HG03354 (cell line): ENCODE results near the gene ABCC6.
"Not testable (repeated sequence)": the region's sequence is repeated elsewhere in the genome, so short reads cannot be mapped to it uniquely, and the experiment has no call there.

ENCODE experiments used
- ATAC-seq: cut with Tn5 transposase; IDR thresholded peaks from one replicate; pipeline ENCODE4 v1.9.1; 2021; ENCODE audit warnings: mild to moderate bottlenecking; ENCODE audit not compliant: unreplicated experiment, poor library complexity, severe bottlenecking

The ABCC6 gene

DNA sequence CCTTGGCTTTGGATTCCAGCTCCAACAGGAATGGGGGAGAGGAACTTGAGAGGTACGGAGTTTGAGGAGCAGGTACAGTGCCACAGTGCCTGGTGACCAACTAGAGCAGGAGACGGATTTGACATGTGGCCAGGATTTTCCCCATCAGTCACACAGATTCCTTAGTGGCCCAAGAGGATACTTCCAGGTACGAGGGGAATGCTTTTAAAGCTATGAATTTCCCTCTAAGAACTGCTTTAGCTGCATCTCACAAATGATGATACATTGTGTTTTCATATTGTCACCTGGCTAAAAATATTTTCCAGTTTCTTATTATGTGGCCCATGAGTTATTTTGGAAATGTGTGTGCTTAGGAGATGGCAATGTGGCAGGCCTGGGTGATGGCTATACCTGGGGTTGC is 98.3 kb downstream of the ABCC6 start:
- no peak for ATAC-seq

DNA sequence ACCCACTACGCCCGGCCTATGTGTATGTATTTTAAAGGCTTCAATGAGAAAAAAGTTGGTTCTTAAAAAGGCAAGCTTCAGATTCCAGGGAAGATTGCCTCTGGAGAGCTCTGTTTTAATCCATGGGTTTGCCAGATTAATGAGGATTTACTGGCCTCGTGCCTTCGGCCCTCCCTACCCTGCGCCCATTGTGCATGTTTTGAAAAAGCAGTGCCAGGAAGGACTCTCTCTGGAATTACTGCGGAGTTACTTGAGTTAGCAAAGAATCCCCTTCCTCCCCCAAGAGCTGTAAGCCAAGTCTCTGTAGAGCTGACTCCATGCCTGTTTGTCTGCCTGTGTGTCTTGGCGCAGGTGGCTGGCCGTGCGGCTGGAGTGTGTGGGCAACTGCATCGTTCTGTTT is 98.9 kb downstream of the ABCC6 start:
- no peak for ATAC-seq

DNA sequence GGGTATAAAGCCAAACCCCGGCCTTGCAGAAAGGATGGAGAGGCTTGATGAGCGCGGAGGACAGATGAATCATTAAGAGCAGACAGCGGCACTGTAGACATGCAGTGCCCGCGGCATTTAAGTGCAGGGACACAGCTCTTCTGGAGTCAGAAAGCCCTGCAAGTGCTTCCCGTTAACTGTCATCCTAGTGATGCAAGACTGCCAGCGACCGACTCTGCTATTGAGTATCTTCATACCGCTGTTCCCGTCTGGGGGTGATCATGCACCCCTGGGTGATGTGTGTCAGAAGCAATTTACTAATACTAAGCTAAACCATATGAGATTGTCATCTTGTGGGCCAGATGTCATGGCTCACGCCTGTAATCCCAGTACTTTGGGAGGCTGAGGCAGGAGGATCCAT is 101.0 kb downstream of the ABCC6 start:
- no peak for ATAC-seq

DNA sequence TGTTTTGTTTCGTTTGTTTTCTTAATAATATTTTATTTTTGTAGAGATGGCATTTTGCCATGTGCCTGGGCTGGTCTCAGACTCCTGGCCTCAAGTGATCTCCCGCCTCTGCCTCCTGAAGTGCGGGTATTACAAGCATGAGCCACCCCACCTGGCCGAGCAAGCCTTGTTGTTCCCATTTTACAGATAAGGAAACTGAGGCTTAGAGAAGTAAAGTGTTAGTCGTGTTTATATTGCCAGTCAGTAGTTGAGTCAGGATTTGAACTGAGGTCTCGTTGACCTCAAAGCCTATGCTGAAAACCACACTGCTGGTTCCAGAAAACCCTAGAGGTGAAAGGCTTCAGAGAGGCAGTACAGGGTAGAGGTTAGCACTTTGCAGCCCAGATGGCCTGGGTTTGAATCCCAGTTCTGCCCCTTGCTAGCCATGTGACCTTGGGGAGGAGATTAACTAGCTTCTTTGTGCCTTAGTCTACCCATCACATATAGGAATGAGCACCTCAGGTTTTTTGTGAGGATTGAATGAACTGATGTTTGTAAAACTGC is 102.0 kb downstream of the ABCC6 start:
- ATAC-seq = no peak

DNA sequence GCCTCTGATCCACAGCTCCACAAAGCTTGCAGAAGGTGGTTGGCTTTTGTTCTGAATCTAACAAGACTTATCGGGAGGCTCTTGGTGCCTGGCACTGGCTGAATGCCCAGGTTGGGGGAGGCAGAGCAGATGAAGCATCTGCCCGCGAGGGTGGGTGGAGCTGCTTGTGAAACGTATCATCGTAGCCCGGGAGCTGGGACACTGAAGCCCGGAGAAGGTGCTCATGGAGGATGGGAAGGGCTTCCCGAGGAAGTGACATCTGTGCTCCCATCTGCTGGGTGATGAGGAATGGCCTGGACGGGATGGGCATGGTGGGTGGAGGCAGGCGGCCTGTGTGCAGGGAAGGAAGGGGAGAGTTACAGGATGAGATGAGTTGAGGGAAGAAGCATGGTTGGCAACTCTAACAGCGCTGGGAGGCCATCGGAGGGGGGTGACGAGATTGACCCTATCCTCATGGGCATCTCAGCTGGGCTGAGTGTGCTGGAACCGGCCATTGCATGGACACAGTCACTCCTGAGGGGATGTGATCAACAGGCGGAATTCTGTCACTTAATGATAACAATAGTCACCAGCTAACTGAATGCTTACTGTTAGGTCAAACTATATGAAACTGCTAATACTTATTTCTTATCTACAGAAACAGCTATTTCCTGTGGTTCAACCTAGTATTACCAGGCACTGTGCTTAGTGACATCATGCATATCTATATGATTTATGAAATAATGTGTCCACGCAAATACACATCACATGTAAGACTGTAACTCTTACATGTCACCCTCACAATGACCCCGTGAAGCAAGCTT is 102.7 kb downstream of the ABCC6 start:
- no peak for ATAC-seq

GRCh38 chr16:16120044-16120381 is 103.3 kb downstream of the ABCC6 start:
- ATAC-seq = no peak

GRCh38 chr16:16118337-16118736 is 105.0 kb downstream of the ABCC6 start:
- no peak for ATAC-seq

- ATAC-seq = no peak
Observed at GRCh38 chr16:16116841-16117240, 106.5 kb downstream of the ABCC6 start.

GRCh38 chr16:16113076-16113475 is 110.2 kb downstream of the ABCC6 start:
- ATAC-seq = no peak

DNA sequence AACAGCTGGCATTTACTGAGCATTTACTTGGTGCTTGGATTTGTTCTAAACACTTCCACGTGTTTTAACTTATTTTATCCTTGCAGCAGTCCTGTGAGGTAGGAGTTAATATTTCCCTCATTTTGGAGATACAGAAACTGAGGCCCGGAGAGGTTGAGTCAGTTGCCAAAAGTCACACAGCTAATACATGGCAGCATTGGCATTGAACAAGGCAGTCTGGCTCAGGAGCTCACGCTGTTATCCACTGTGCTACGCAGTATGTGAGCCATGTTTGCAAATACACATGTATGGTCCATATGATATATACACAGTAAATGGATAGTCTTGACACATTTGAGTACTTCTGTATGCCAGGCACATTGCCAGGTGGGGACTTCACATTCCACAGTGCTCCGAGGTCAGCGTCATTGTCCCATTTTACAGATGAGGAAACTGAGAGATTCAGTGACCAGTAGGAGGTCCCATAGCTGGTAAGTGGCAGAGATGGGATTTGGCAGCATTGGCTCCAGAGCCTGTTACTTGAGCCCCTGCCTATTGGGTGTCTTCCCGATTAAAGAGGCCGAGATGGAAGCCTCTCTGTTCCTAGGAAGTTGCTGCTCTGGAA is 110.7 kb downstream of the ABCC6 start:
- ATAC-seq = no peak

- no peak for ATAC-seq
Observed at GRCh38 chr16:16111639-16112038, 111.7 kb downstream of the ABCC6 start.

GRCh38 chr16:16110111-16110490 is 113.2 kb downstream of the ABCC6 start:
- no peak for ATAC-seq

GRCh38 chr16:16109453-16110110 is 113.7 kb downstream of the ABCC6 start:
- ATAC-seq = no peak

DNA sequence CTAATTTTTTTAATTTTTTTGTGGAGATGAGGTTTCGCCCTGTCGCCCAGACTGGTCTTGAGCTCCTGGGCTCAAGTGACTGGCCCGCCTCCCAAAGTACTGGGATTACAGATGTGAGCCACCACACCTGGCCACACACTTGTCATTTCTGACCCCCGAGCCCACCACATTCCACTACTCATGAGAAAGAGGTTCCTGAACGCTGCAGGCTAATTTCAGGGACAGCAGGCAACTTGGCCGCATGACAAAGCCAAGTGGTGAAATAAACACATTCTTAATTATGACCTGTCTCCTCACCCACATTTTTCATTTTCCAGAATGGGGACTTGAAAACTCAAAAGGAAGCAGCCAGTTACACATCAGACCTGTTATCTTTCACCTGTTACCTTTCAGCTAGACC is 114.5 kb downstream of the ABCC6 start:
- no peak for ATAC-seq

- ATAC-seq = no peak
Observed at GRCh38 chr16:16107839-16108238, 115.5 kb downstream of the ABCC6 start.

- ATAC-seq = no peak
Observed at GRCh38 chr16:16106466-16106865, 116.8 kb downstream of the ABCC6 start.

- no peak for ATAC-seq
Observed at GRCh38 chr16:16105646-16106045, 117.6 kb downstream of the ABCC6 start.

GRCh38 chr16:16104804-16105141 is 118.5 kb downstream of the ABCC6 start:
- ATAC-seq = not testable (repeated sequence)

- ATAC-seq = not testable (repeated sequence)
Observed at GRCh38 chr16:16104132-16104803, 119.0 kb downstream of the ABCC6 start.

GRCh38 chr16:16102738-16103137 is 120.6 kb downstream of the ABCC6 start:
- ATAC-seq = no peak
